Fibroblast of skin of left biceps (primary cell): ENCODE results near the gene ARG2.

ENCODE experiments used
- DNase-seq, 2 experiments: peaks; one replicate each; pipeline ENCODE4 v3.0.0-alpha.2; 2013; ENCODE audit warnings: low read depth in 2 of 2

Gene ARG2

GRCh38 chr14:67619446-67620216 is at the start of gene ARG2:
Gene ARG2, plus strand, starts transcription at chr14:67619920. Its CDS starts 58 bp downstream, at chr14:67619978.
- no peak for DNase-seq

- DNase-seq: no peak
Measured at GRCh38 chr14:67570453-67570852, 49.3 kb upstream of the ARG2 start.

- DNase-seq: peak in 1 of 2 experiments; percentile 7
Measured at GRCh38 chr14:67571275-67571990, 48.3 kb upstream of the ARG2 start.

- DNase-seq: no peak
Measured at GRCh38 chr14:67571991-67572323, 47.8 kb upstream of the ARG2 start.

GRCh38 chr14:67572608-67573007 is 47.1 kb upstream of the ARG2 start:
- no peak for DNase-seq

GRCh38 chr14:67573228-67574010 is 46.3 kb upstream of the ARG2 start:
- DNase-seq: no peak

- DNase-seq: no peak
Measured at GRCh38 chr14:67574156-67574555, 45.6 kb upstream of the ARG2 start.

- no peak for DNase-seq
Measured at GRCh38 chr14:67574806-67575205, 44.9 kb upstream of the ARG2 start.

GRCh38 chr14:67575684-67576083 is 44.0 kb upstream of the ARG2 start:
- DNase-seq: no peak

GRCh38 chr14:67576216-67576955 is 43.3 kb upstream of the ARG2 start:
- DNase-seq: no peak

GRCh38 chr14:67577181-67577808 is 42.4 kb upstream of the ARG2 start:
- no peak for DNase-seq

- DNase-seq: no peak
Measured at GRCh38 chr14:67577909-67578749, 41.6 kb upstream of the ARG2 start.

- DNase-seq: no peak
Measured at GRCh38 chr14:67579040-67579439, 40.7 kb upstream of the ARG2 start.

- DNase-seq: no peak
Measured at GRCh38 chr14:67579636-67580035, 40.1 kb upstream of the ARG2 start.

- DNase-seq: no peak
Measured at GRCh38 chr14:67580336-67581171, 39.2 kb upstream of the ARG2 start.

- DNase-seq: no peak
Measured at GRCh38 chr14:67581643-67582042, 38.1 kb upstream of the ARG2 start.

GRCh38 chr14:67582061-67582460 is 37.7 kb upstream of the ARG2 start:
- DNase-seq: no peak

- no peak for DNase-seq
Measured at GRCh38 chr14:67583711-67584644, 35.7 kb upstream of the ARG2 start.
